Measurements from ENCODE around the gene CDRT4.

The CDRT4 gene

DNA sequence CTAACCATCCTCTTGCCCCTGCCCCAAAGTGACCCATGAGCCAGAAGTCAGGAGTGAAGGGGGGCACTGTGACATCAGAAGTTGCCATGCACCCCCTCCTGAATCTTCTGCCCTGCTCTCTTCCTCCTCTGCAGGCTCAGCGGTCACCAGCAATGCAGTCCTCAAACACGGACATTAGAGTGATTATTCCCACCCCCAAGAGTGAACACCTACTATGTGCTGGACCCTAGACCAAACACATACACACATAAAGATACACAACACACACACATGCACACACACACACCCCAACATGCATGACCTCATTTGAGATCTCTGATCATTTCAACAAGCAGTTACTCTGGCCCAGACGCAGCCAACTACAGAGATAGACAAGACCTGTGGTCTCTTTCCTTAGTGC lies at the start of gene CDRT4:
Gene CDRT4, minus strand, starts transcription at position 30 of the 400 bp plus-strand sequence. CDS start 27,383 bp downstream, outside the sequence.
- no peak within 1 kb of the TSS for H3K4me3 ChIP-seq (ENCODE audit: low read depth, low read length)
- no peaks in the 10 kb centered on the region for H3K27me3 ChIP-seq (replicated peaks)
- no peaks in the 10 kb centered on the region for H3K36me3 ChIP-seq (replicated peaks)
- DNase-seq: no peak
- H3K27ac ChIP-seq: no peak within 1 kb of the TSS
- in situ Hi-C loops (cut with HindIII; ENCODE audit: low pct_ligation_motif_present, low sequenced_read_pairs): no loop called here
- TF ChIP-seq, protein P1, sequence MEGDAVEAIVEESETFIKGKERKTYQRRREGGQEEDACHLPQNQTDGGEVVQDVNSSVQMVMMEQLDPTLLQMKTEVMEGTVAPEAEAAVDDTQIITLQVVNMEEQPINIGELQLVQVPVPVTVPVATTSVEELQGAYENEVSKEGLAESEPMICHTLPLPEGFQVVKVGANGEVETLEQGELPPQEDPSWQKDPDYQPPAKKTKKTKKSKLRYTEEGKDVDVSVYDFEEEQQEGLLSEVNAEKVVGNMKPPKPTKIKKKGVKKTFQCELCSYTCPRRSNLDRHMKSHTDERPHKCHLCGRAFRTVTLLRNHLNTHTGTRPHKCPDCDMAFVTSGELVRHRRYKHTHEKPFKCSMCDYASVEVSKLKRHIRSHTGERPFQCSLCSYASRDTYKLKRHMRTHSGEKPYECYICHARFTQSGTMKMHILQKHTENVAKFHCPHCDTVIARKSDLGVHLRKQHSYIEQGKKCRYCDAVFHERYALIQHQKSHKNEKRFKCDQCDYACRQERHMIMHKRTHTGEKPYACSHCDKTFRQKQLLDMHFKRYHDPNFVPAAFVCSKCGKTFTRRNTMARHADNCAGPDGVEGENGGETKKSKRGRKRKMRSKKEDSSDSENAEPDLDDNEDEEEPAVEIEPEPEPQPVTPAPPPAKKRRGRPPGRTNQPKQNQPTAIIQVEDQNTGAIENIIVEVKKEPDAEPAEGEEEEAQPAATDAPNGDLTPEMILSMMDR (IDR thresholded peaks at IDR 0.05; ENCODE audit: low read depth, low read length, missing control alignments): no peak

DNA sequence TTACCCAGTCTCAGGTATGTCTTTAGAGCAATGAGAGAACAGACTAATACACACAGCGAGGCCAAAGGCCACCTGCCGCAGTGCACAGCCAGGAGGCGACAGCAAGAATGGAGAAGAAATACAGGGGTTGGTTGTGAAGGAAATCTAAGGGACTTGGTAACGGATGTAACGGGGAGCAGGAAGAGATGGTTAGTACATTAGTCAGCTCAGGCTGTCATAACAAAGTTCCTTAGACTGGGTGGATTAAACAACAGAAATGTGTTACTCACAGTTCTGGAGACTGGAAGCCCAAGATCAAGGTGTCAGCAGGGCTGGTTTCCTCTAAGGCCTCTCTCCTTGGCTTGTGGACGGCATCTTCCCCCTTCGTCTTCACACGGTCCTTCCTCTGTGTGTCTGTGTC lies 48.7 kb upstream of the CDRT4 start:
- Histone ChIP-seq H3K27me3 (replicated peaks) (no peaks in the 10 kb centered on the region), H3K27ac (peak overlapping the region; percentile 46), H3K4me3 (ENCODE audit: low read depth, low read length) (no peak overlapping the region), H3K36me3 (replicated peaks) (no peaks in the 10 kb centered on the region)
- TF ChIP-seq, protein P1 (IDR thresholded peaks at IDR 0.05; ENCODE audit: low read depth, low read length, missing control alignments): peak; percentile 10
- DNase-seq: peak; percentile 79
- in situ Hi-C loops (cut with HindIII; ENCODE audit: low pct_ligation_motif_present, low sequenced_read_pairs): no loop called here

DNA sequence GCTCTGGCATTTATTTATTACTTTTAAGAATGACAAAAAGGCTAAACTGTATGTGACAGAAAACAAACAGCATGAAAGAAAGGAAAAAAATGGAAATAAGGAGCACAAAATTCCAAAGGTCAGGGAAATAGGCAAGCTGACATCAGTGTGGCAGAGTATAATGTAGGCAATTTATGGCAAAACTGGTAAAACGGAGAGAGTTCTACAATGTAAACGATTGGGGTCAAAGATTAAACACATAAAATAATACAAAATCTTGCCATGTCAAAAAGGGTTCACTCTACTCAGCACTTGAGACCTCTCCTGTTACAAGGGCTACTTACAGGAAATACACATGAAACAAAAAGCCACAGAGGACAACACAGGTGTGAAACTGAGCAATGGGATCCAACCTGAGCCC lies 47.0 kb upstream of the CDRT4 start:
- H3K36me3 ChIP-seq (replicated peaks): no peaks in the 10 kb centered on the region
- no peak overlapping the region for H3K4me3 ChIP-seq (ENCODE audit: low read depth, low read length)
- no peaks in the 10 kb centered on the region for H3K27me3 ChIP-seq (replicated peaks)
- in situ Hi-C loops (cut with HindIII; ENCODE audit: low pct_ligation_motif_present, low sequenced_read_pairs): no loop called here
- TF ChIP-seq, protein P1 (IDR thresholded peaks at IDR 0.05; ENCODE audit: low read depth, low read length, missing control alignments): no peak
- DNase-seq: no peak
- H3K27ac ChIP-seq: no peak overlapping the region

DNA sequence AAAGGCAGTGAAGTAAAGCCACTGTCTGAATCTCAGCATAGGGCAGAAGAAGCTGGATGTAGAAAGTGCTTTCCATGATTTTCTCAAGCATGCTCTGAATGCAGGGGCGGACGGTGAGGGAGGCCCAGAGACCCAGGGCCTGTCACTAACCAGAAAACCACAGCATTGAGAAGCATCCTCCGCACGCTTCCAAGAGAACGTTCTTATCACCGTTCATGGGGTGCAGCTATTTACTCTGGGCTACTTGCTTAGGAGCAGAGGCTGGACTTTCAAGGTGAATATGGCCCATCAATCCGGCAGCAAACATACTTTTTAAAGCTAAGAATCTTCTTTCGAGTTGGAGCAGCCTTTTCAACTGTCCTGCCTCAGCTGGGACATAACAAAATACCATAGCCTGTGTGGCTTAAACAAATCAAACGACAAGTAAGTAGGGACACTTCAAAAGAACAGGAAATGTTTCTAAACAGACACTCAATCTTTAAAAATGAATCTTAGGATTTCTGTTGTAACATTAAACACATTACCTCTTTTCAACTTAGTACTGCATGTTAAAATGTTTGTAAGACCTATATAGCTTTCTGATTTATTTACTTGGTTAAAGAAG lies 46.5 kb upstream of the CDRT4 start:
- Histone ChIP-seq H3K36me3 (replicated peaks) (no peaks in the 10 kb centered on the region), H3K27ac (peak overlapping the region; percentile 3), H3K4me3 (ENCODE audit: low read depth, low read length) (no peak overlapping the region), H3K27me3 (replicated peaks) (no peaks in the 10 kb centered on the region)
- DNase-seq: peak; percentile 64
- TF ChIP-seq, protein P1 (IDR thresholded peaks at IDR 0.05; ENCODE audit: low read depth, low read length, missing control alignments): no peak
- in situ Hi-C loops (cut with HindIII; ENCODE audit: low pct_ligation_motif_present, low sequenced_read_pairs): no loop called here

DNA sequence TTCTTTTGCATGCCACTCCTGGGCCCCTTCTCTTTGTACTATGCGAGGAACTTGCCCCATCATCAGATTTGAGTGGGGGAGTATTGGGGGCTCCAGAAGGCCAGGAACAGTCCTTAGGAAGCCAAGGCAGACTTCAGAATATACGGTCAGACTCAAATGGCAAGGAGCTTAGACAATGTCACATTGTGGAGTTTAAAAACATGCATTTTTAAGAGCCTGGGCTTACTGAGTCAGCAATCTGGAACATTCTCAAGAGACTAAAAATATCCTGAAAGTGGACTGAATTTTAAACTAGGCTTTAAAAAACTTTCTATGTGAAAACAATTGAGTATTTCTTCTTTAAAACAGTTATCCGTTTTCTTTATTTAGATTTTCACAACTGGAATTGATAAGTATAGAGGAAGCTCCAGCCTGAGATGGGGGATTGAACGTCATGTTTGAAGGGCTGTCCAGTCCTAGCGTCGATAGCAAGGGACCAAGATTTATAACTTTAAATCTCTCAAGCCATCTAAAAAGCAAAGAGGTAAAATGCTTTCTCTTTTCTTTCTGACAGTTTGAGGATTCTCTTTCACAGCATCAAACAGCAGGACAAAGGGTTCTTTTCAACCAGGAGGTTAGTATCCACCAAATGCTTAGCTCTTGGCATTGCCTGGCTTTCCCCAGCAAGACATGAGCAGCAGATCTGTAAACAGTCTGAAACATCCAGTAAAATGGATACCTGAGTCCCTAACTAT lies 45.8 kb upstream of the CDRT4 start:
- TF ChIP-seq, protein P1 (IDR thresholded peaks at IDR 0.05; ENCODE audit: low read depth, low read length, missing control alignments): no peak
- no peak for DNase-seq
- no peak overlapping the region for H3K4me3 ChIP-seq (ENCODE audit: low read depth, low read length)
- H3K36me3 ChIP-seq (replicated peaks): no peaks in the 10 kb centered on the region
- peak overlapping the region; percentile 3 for H3K27ac ChIP-seq
- in situ Hi-C loops (cut with HindIII; ENCODE audit: low pct_ligation_motif_present, low sequenced_read_pairs): no loop called here
- H3K27me3 ChIP-seq (replicated peaks): no peaks in the 10 kb centered on the region

Data from brain microvascular endothelial cell (primary cell).